ENCODE data around the gene HECTD3. TPM values are rescaled to one million over a fixed set of nuclear protein-coding genes. Genes with fewer than 3 reads are reported as not detected.

The HECTD3 gene
- 13.7 to 19.5 TPM (median 18.6 TPM) in 5 replicates for total RNA-seq (2022; extraction: Qiagen RNA extraction)

DNA sequence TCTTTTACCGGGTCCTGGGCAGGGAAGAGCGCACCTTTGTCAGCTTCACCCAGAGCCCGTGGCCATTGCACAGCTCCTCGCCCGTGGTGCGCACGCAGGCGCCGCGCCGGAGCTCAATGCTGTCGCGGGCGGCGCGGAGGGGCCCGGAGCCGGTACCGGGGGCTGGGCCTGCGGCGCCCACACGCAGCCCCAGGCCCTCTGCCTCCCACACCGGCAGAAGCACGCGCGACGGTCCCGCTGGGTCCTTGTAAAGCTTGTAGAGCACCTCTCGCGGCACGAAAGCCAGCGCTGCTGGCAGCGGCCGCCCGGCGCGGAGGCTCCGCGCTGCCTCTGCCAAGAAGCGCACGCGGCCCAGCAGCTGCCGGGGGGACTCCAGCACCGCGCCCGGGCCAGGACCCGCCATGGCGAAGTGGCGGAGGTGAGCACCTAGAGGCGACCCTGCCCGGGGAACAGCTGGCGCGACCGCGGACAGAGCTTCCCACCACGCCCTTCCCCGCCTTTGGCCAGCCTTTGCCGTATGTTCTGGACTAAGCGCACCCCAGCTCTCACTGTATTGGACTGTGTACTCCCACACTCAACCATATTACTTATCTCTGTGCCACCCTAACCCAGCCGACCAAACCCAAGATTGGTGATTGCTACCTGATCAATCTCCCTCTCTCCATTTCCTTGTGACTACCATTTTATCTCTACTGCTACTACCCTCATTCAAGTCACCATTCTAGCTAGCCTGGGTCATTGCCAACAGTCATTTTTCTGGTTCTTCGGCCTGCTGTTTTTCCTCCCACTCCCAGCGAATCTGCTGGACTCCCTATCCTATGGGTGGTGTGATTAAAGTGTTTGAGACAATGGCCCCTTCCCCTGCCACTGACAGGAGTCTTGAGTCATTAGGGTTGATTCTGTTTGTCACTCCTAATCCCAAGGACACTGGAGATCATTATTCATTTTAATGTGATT is at the start of gene HECTD3:
Gene HECTD3, minus strand, starts transcription at position 470 of the 957 bp plus-strand sequence. Its CDS starts 67 bp downstream, at position 403.

DNA sequence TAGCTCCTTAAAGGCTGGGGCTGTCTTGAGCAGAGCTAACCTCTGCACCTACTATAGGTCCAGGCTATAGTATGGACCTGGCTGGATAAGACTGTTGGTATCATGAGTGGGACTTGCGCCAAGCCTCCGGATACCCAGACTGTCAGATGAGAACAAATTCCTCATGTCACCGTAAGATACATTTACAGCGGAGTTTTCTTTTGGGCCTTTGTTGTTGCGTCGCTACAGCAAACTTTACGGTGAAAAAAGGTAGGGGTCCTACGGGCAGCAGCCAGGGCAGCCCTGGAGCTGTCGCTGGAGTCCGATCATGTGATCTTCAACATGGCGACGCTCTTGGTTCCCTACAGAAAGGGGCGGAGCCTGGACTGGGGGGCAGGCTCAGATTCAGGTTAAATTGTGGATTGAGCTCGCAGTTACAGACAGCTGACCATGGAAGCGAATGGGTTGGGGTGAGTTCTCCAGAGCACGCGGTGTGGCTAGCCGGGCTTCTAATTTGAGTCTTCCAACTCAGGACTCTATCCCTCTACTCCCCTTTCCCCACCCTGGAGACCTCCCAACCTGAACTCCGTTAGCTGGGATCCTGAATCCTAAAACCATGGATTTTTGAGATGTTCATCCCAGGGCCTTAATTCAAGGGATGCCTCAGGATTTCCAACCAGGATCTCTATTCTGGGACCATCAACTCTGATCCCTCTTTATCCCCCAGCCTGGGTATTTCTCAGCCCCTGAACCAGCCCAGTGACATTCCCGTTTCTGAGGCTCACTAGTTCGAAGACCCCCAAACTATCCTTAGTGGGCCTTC is 914 bp upstream of the HECTD3 start, which contains the start of gene UROD:
Gene UROD, plus strand, starts transcription at position 418 of the 802 bp plus-strand sequence. Its CDS starts 12 bp downstream, at position 430.

Other genes with a start within 250 kb of the HECTD3 start
- 1,530 to 1,730 TPM (median 1,691 TPM) in 5 replicates for gene RPS8, start 235.8 kb downstream of the HECTD3 start, total RNA-seq (2022; extraction: Qiagen RNA extraction)
- gene BEST4, start 223.2 kb downstream of the HECTD3 start, total RNA-seq (2022; extraction: Qiagen RNA extraction), result 0.29 to 0.51 TPM (median 0.42 TPM) in 5 replicates
- 12.5 to 20.9 TPM (median 20.0 TPM) in 5 replicates for gene PLK3, start 210.9 kb downstream of the HECTD3 start, total RNA-seq (2022; extraction: Qiagen RNA extraction)
- gene DYNLT4, start 204.0 kb downstream of the HECTD3 start, total RNA-seq (2022; extraction: Qiagen RNA extraction), result 0.20 to 0.76 TPM (median 0.45 TPM) in 5 replicates
- gene BTBD19, start 202.8 kb downstream of the HECTD3 start, total RNA-seq (2022; extraction: Qiagen RNA extraction), result 2.3 to 3.4 TPM (median 2.7 TPM) in 5 replicates
- 0.11 to 0.31 TPM (median 0.14 TPM) in 5 replicates for gene PTCH2, start 168.1 kb downstream of the HECTD3 start, total RNA-seq (2022; extraction: Qiagen RNA extraction)
- 16.2 to 18.7 TPM (median 16.8 TPM) in 5 replicates for gene EIF2B3, start 24.7 kb downstream of the HECTD3 start, total RNA-seq (2022; extraction: Qiagen RNA extraction)
- 47.4 to 50.6 TPM (median 49.9 TPM) in 5 replicates for gene UROD, start 930 bp upstream of the HECTD3 start, total RNA-seq (2022; extraction: Qiagen RNA extraction)
- 0.40 to 0.55 TPM (median 0.46 TPM) in 5 replicates for gene ZSWIM5, start 195.3 kb upstream of the HECTD3 start, total RNA-seq (2022; extraction: Qiagen RNA extraction)